Tibial nerve (tissue), 4 donors: ENCODE results near the gene DIP2C.

ENCODE experiments used
- EP300 ChIP-seq, 2 donors: sonication (generic); formaldehyde crosslinking; IDR thresholded peaks; one replicate each; pipeline ENCODE4 v1.6.1; 2017; ENCODE audit warnings: antibody characterized with exemption in 2 of 2, mild to moderate bottlenecking in 1 of 2
- POLR2A ChIP-seq, 2 donors: fragments of 450-650 bp; IDR thresholded peaks; one replicate each; pipeline ENCODE4 v1.6.1; 2017; ENCODE audit warnings: antibody characterized with exemption in 2 of 2, mild to moderate bottlenecking in 2 of 2, moderate library complexity in 2 of 2
- TF ChIP-seq, protein P1 (sequence below), 5 experiments: fragments of 200-600 bp in 3 of 5; fragments of 450-650 bp in 2 of 5; sonication (generic) in 3 of 5; IDR thresholded peaks; one replicate each; pipeline ENCODE4 v1.5.1; 2016 to 2019; ENCODE audit warnings: antibody characterized with exemption in 5 of 5, mild to moderate bottlenecking in 3 of 5, moderate library complexity in 2 of 5

DNA sequence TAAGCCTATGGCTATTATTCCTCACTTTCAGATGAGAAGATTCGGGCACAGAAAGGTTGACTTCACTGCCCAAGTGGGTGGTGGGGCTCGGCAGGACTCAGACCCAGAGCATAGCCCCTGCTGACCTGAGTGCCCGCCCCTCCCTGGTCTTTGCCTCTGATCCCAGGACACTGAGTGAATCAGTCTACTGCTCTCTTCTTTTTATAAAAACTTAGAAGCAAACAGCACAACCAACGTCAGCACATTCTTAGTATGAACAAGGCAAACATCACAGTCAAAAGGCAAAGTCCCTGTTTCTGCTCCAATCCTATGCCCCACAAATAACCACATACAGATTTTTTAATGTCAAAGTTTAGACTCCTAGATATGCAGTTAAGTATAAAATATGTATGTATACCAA, 316.5 kb downstream of the DIP2C start:
- TF ChIP-seq EP300 (IDR thresholded peaks at IDR 0.05) (no peak), POLR2A (IDR thresholded peaks at IDR 0.05) (no peak)
- TF ChIP-seq, protein P1, sequence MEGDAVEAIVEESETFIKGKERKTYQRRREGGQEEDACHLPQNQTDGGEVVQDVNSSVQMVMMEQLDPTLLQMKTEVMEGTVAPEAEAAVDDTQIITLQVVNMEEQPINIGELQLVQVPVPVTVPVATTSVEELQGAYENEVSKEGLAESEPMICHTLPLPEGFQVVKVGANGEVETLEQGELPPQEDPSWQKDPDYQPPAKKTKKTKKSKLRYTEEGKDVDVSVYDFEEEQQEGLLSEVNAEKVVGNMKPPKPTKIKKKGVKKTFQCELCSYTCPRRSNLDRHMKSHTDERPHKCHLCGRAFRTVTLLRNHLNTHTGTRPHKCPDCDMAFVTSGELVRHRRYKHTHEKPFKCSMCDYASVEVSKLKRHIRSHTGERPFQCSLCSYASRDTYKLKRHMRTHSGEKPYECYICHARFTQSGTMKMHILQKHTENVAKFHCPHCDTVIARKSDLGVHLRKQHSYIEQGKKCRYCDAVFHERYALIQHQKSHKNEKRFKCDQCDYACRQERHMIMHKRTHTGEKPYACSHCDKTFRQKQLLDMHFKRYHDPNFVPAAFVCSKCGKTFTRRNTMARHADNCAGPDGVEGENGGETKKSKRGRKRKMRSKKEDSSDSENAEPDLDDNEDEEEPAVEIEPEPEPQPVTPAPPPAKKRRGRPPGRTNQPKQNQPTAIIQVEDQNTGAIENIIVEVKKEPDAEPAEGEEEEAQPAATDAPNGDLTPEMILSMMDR (IDR thresholded peaks at IDR 0.05): no peak
